Natural killer cell (primary cell): ENCODE results near the gene RPL26. TPM values are rescaled to one million over a fixed set of nuclear protein-coding genes. Genes with fewer than 3 reads are reported as not detected.
"Not testable (repeated sequence)": the region's sequence is repeated elsewhere in the genome, so short reads cannot be mapped to it uniquely, and the experiment has no call there.

ENCODE experiments used
- ATAC-seq, 3 donors: fragments of 150-1000 bp in 2 of 3; fragments of 200-7000 bp in 1 of 3; cut with Tn5 transposase; 1 replicate in 1 of 3; 2 replicates in 2 of 3; pipeline ENCODE4 v1.10.0; 2021; ENCODE audit warnings: mild to moderate bottlenecking in 2 of 3, moderate library complexity in 2 of 3
- DNase-seq, 2 donors: peaks; one replicate each; pipeline versions ENCODE4 v3.0.0 to v3.0.0-alpha.2; 2013 to 2021; ENCODE audit warnings: mixed read lengths in 1 of 2
- H3K27ac ChIP-seq: one replicate; pipeline ENCODE4 v1.5.1; 2013; ENCODE audit warnings: mild to moderate bottlenecking, low read length
- H3K27me3 ChIP-seq: one replicate; pipeline ENCODE4 v1.6.1; 2013; ENCODE audit warnings: low read length; ENCODE audit not compliant: control insufficient read depth, insufficient read depth
- H3K36me3 ChIP-seq: one replicate; pipeline ENCODE4 v1.6.1; 2013; ENCODE audit warnings: low read length; ENCODE audit not compliant: control insufficient read depth, insufficient read depth
- H3K4me1 ChIP-seq: one replicate; pipeline ENCODE4 v1.6.1; 2013; ENCODE audit warnings: low read length; ENCODE audit not compliant: control insufficient read depth, insufficient read depth
- H3K4me3 ChIP-seq: one replicate; pipeline ENCODE4 v1.5.1; 2013; ENCODE audit warnings: low read length
- H3K9me3 ChIP-seq: one replicate; pipeline ENCODE4 v1.6.1; 2013; ENCODE audit warnings: low read length; ENCODE audit not compliant: control insufficient read depth, insufficient read depth
- H3K27ac Mint-ChIP-seq, 2 donors: one replicate each; pipeline ENCODE4 v1.8.0; 2022; ENCODE audit warnings: mild to moderate bottlenecking in 2 of 2, mixed read lengths in 2 of 2, moderate library complexity in 1 of 2
- H3K27me3 Mint-ChIP-seq, 2 donors: one replicate each; pipeline ENCODE4 v1.8.0; 2022; ENCODE audit warnings: low read depth in 2 of 2, mixed read lengths in 2 of 2
- H3K36me3 Mint-ChIP-seq: one replicate; pipeline ENCODE4 v1.8.0; 2022; ENCODE audit warnings: mixed read lengths
- H3K4me1 Mint-ChIP-seq, 2 donors: one replicate each; pipeline ENCODE4 v1.8.0; 2022; ENCODE audit warnings: mixed read lengths in 2 of 2
- H3K4me3 Mint-ChIP-seq: one replicate; pipeline ENCODE4 v1.8.0; 2022; ENCODE audit warnings: mild to moderate bottlenecking, moderate library complexity, mixed read lengths
- H3K9me3 Mint-ChIP-seq, 2 donors: one replicate each; pipeline ENCODE4 v1.8.0; 2022; ENCODE audit warnings: mixed read lengths in 2 of 2
- CTCF ChIP-seq: fragments of 200-600 bp; IDR thresholded peaks from one replicate; pipeline ENCODE4 v1.8.0; 2022; ENCODE audit warnings: antibody characterized with exemption
- WGBS: methylation state at CpG from one replicate; pipeline ENCODE4 v1.1.7; 2013; ENCODE audit warnings: missing lambda C conversion rate; ENCODE audit not compliant: insufficient coverage; 5-methylcytosine and 5-hydroxymethylcytosine counted together
- intact Hi-C: fragments of 100-400 bp; cut with micrococcal nuclease; formaldehyde crosslinking; loops from one replicate; pipeline ENCODE4 v1.14.2; 2022
- total RNA-seq, 4 donors: library from RNA; stranded (reverse); fragments of 120-200 nt in 1 of 4; gene quantifications; one replicate each; pipeline versions ENCODE4 v1.2.3 to v1.2.4, GENCODE V29; 2013 to 2022

The RPL26 gene
- total RNA-seq, 3 donors from 2014 or later (not counting 1 experiment from before 2014, with no cell fraction given) = 1,481 to 1,796 (median 1,628) TPM

GRCh38 chr17:8353736-8354135 lies 29.3 kb downstream of the RPL26 start:
- Mint-ChIP-seq H3K4me3 (no peak overlapping the region), H3K27ac (no peak overlapping the region), H3K9me3 (no peaks in the 10 kb centered on the region), H3K4me1 (no peaks in the 10 kb centered on the region), H3K27me3 (peaks cover 0 to 3% of the 10 kb centered on the region in 2 donors), H3K36me3 (no peaks in the 10 kb centered on the region)
- H3K27me3 ChIP-seq = no peaks in the 10 kb centered on the region
- ATAC-seq = no peak
- H3K36me3 ChIP-seq = no peaks in the 10 kb centered on the region
- no peaks in the 10 kb centered on the region for H3K9me3 ChIP-seq
- no peak overlapping the region for H3K27ac ChIP-seq
- no peak for TF ChIP-seq CTCF
- no peaks in the 10 kb centered on the region for H3K4me1 ChIP-seq
- no peak overlapping the region for H3K4me3 ChIP-seq
- WGBS = 78% methylated on average over 7 of the region's 7 CpGs
- intact Hi-C loops = no loop called here
- no peak for DNase-seq

GRCh38 chr17:8350339-8350738 lies 32.7 kb downstream of the RPL26 start:
- peaks cover 2% of the 10 kb centered on the region for H3K27me3 ChIP-seq
- H3K4me1 ChIP-seq = no peaks in the 10 kb centered on the region
- ATAC-seq = no peak
- no peaks in the 10 kb centered on the region for H3K36me3 Mint-ChIP-seq
- H3K36me3 ChIP-seq = no peaks in the 10 kb centered on the region
- no peaks in the 10 kb centered on the region for H3K9me3 ChIP-seq
- no peaks in the 10 kb centered on the region for H3K4me1 Mint-ChIP-seq
- DNase-seq = no peak
- intact Hi-C loops = no loop called here
- no peak overlapping the region for H3K27ac ChIP-seq
- no peaks in the 10 kb centered on the region for H3K9me3 Mint-ChIP-seq
- no peak overlapping the region for H3K4me3 ChIP-seq
- H3K27me3 Mint-ChIP-seq = peaks cover 10 to 12% of the 10 kb centered on the region in 2 donors
- 89% methylated on average over 7 of the region's 7 CpGs for WGBS
- no peak for TF ChIP-seq CTCF
- H3K27ac Mint-ChIP-seq = no peak overlapping the region
- H3K4me3 Mint-ChIP-seq = no peak overlapping the region

DNA sequence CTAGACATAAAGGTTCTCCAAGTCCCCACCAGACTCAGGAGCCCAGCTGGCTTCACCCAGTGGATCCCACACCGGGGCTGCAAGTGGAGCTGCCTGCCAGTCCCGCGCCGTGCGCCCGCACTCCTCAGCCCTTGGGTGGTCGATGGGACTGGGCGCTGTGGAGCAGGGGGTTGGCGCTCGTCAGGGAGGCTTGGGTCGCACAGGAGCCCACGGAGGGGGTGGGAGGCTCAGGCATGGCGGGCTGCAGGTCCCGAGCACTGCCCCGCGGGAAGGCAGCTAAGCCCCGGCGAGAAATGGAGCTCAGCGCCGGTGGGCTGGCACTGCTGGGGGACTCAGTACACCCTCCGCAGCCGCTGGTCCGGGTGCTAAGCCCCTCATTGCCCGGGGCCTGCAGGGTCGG lies 36.0 kb downstream of the RPL26 start:
- H3K4me1 Mint-ChIP-seq, H3K27ac ChIP-seq, DNase-seq, H3K4me3 Mint-ChIP-seq, H3K9me3 Mint-ChIP-seq, H3K36me3 Mint-ChIP-seq, ATAC-seq, H3K4me1 ChIP-seq, H3K4me3 ChIP-seq, H3K27me3 ChIP-seq, H3K9me3 ChIP-seq, intact Hi-C loops, H3K27ac Mint-ChIP-seq, H3K36me3 ChIP-seq: not testable (repeated sequence)
- H3K27me3 Mint-ChIP-seq = peaks cover 10 to 12% of the 10 kb centered on the region in 2 donors
- 62% methylated on average over 23 of the region's 25 CpGs for WGBS

DNA sequence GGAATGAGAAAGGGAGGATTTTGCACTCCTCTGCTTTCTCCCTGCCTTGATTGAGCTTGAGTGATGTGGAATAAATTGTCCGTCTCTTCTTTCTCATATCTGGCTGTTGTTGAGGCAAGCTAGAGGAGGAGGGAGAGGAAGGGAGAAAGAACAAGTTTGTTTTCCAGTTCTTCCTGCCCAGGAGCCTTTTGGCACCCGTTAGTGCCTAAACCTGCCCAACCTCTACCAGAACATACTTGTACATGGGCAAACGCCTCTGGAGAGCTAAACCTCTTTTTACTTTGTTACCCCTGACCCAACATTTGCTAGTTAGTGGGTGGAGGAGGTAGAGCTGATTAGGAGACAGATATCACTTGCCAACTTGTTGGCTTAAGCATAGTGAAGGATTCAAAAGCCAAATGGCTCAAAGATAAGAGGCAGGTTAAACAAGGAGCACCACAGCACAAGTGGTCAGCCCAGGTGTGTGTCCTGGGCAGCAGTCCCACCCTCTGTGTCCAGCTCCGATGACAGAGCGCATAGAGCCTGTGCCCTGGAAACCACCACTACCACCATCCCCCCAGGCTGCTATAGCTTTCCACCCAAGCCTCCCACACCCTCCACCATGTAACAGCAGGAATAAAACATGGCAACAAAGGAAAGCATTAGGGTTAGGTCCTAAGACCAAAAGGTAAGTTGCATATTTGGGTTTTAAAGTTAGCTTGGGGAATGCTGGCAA lies 36.9 kb downstream of the RPL26 start:
- Histone ChIP-seq H3K27me3 (peaks cover 4% of the 10 kb centered on the region), H3K4me1 (no peaks in the 10 kb centered on the region), H3K9me3 (no peaks in the 10 kb centered on the region), H3K4me3 (no peak overlapping the region), H3K36me3 (no peaks in the 10 kb centered on the region), H3K27ac (no peak overlapping the region)
- Mint-ChIP-seq H3K4me3 (no peak overlapping the region), H3K9me3 (no peaks in the 10 kb centered on the region), H3K27ac (no peak overlapping the region), H3K27me3 (peaks cover 10 to 12% of the 10 kb centered on the region in 2 donors), H3K36me3 (no peaks in the 10 kb centered on the region), H3K4me1 (no peaks in the 10 kb centered on the region)
- DNase-seq (no peak), ATAC-seq (no peak)
- WGBS = 100% methylated on average over 3 of the region's 5 CpGs
- intact Hi-C loops = no loop called here
- TF ChIP-seq CTCF = no peak
